ENCODE results near the gene ARHGAP10.
A peak's percentile ranks its signal among the peaks of the same experiment; 100 is the strongest.

The ARHGAP10 gene

GRCh38 chr4:147948336-147948735, 216.4 kb downstream of the ARHGAP10 start:
- DNase-seq (ENCODE audit: low spot score): no peak

- no peak for DNase-seq (ENCODE audit: low spot score)
These were observed 218.4 kb downstream of the ARHGAP10 start for GRCh38 chr4:147950261-147950660.

GRCh38 chr4:147950841-147951240, 219.0 kb downstream of the ARHGAP10 start:
- DNase-seq (ENCODE audit: low spot score): no peak

GRCh38 chr4:147954850-147955249, 223.0 kb downstream of the ARHGAP10 start:
- no peak for DNase-seq (ENCODE audit: low spot score)

- no peak for DNase-seq (ENCODE audit: low spot score)
These were observed 224.1 kb downstream of the ARHGAP10 start for GRCh38 chr4:147955827-147956558.

GRCh38 chr4:147957446-147957845, 225.6 kb downstream of the ARHGAP10 start:
- no peak for DNase-seq (ENCODE audit: low spot score)

GRCh38 chr4:147958057-147958456, 226.2 kb downstream of the ARHGAP10 start:
- DNase-seq (ENCODE audit: low spot score): no peak

GRCh38 chr4:147958489-147959065, 226.7 kb downstream of the ARHGAP10 start:
- no peak for DNase-seq (ENCODE audit: low spot score)

- DNase-seq (ENCODE audit: low spot score): no peak
These were observed 229.1 kb downstream of the ARHGAP10 start for GRCh38 chr4:147960971-147961370.

GRCh38 chr4:147963839-147964238, 232.0 kb downstream of the ARHGAP10 start:
- DNase-seq (ENCODE audit: low spot score): no peak

GRCh38 chr4:147964266-147964880, 232.5 kb downstream of the ARHGAP10 start:
- no peak for DNase-seq (ENCODE audit: low spot score)

- no peak for DNase-seq (ENCODE audit: low spot score)
These were observed 233.2 kb downstream of the ARHGAP10 start for GRCh38 chr4:147965056-147965455.

- no peak for DNase-seq (ENCODE audit: low spot score)
These were observed 234.0 kb downstream of the ARHGAP10 start for GRCh38 chr4:147965873-147966272.

GRCh38 chr4:147968641-147969040, 236.8 kb downstream of the ARHGAP10 start:
- DNase-seq (ENCODE audit: low spot score): no peak

- DNase-seq (ENCODE audit: low spot score): peak; percentile 15
These were observed 237.9 kb downstream of the ARHGAP10 start for GRCh38 chr4:147969573-147970385.

- DNase-seq (ENCODE audit: low spot score): no peak
These were observed 239.2 kb downstream of the ARHGAP10 start for GRCh38 chr4:147971116-147971515.

GRCh38 chr4:147975325-147975724, 243.4 kb downstream of the ARHGAP10 start:
- no peak for DNase-seq (ENCODE audit: low spot score)

GRCh38 chr4:147975933-147976928, 244.3 kb downstream of the ARHGAP10 start:
- DNase-seq (ENCODE audit: low spot score): no peak

- DNase-seq (ENCODE audit: low spot score): no peak
These were observed 248.7 kb downstream of the ARHGAP10 start for GRCh38 chr4:147980586-147980985.

GRCh38 chr4:147981305-147981704, 249.4 kb downstream of the ARHGAP10 start:
- DNase-seq (ENCODE audit: low spot score): no peak

All from SK-N-DZ (cell line).